Measurements from ENCODE around the gene ZBTB7C.

ZBTB7C gene

GRCh38 chr18:48363175-48363574, 46.0 kb downstream of the ZBTB7C start:
- CTCF ChIA-PET: no interaction called here
- DNase-seq (ENCODE audit: extremely low spot score): no peak
- TF ChIP-seq LEF1 (IDR thresholded peaks at IDR 0.05; ENCODE audit: borderline replicate concordance) (no peak), SP1 (IDR thresholded peaks at IDR 0.05) (no peak), FOXM1 (IDR thresholded peaks at IDR 0.05; ENCODE audit: borderline replicate concordance) (no peak), TARDBP (IDR thresholded peaks at IDR 0.05) (no peak), HDGF (IDR thresholded peaks at IDR 0.05; ENCODE audit: borderline replicate concordance) (no peak), FOXK2 (IDR thresholded peaks at IDR 0.05) (no peak), BHLHE40 (IDR thresholded peaks at IDR 0.05; ENCODE audit: borderline replicate concordance) (no peak), FOXA1 (IDR thresholded peaks at IDR 0.05) (no peak), PKNOX1 (IDR thresholded peaks at IDR 0.05) (no peak), NFRKB (IDR thresholded peaks at IDR 0.05) (no peak), ELF4 (IDR thresholded peaks at IDR 0.05) (no peak), SUZ12 (IDR thresholded peaks at IDR 0.05) (no peak), L3MBTL2 (conservative IDR thresholded peaks at IDR 0.05) (no peak)
- POLR2A ChIA-PET: no interaction called here

- ChIA-PET POLR2A (no interaction called here), CTCF (no interaction called here)
- no peak for DNase-seq (ENCODE audit: extremely low spot score)
- TF ChIP-seq TARDBP (IDR thresholded peaks at IDR 0.05): no peak
- TF ChIP-seq ELF4 (IDR thresholded peaks at IDR 0.05): no peak
- no peak for TF ChIP-seq NFRKB (IDR thresholded peaks at IDR 0.05)
Measured at GRCh38 chr18:48361801-48362200, 47.4 kb downstream of the ZBTB7C start.

GRCh38 chr18:48360376-48361021, 48.7 kb downstream of the ZBTB7C start:
- TF ChIP-seq LEF1 (IDR thresholded peaks at IDR 0.05; ENCODE audit: borderline replicate concordance): no peak
- TF ChIP-seq FOXM1 (IDR thresholded peaks at IDR 0.05; ENCODE audit: borderline replicate concordance): no peak
- no peak for TF ChIP-seq HDGF (IDR thresholded peaks at IDR 0.05; ENCODE audit: borderline replicate concordance)
- no peak for TF ChIP-seq ELF4 (IDR thresholded peaks at IDR 0.05)
- TF ChIP-seq L3MBTL2 (conservative IDR thresholded peaks at IDR 0.05): no peak
- no peak for TF ChIP-seq TARDBP (IDR thresholded peaks at IDR 0.05)
- TF ChIP-seq FOXK2 (IDR thresholded peaks at IDR 0.05): no peak
- no peak for TF ChIP-seq SP1 (IDR thresholded peaks at IDR 0.05)
- TF ChIP-seq ARNT (IDR thresholded peaks at IDR 0.05): no peak
- no peak for TF ChIP-seq PKNOX1 (IDR thresholded peaks at IDR 0.05)
- ChIA-PET CTCF (no interaction called here), POLR2A (no interaction called here)
- DNase-seq (ENCODE audit: extremely low spot score): no peak

GRCh38 chr18:48359626-48360025, 49.6 kb downstream of the ZBTB7C start:
- TF ChIP-seq TARDBP (IDR thresholded peaks at IDR 0.05): no peak
- no peak for TF ChIP-seq FOXA1 (IDR thresholded peaks at IDR 0.05)
- no peak for TF ChIP-seq ZNF384 (IDR thresholded peaks at IDR 0.05)
- no peak for TF ChIP-seq SUZ12 (IDR thresholded peaks at IDR 0.05)
- no peak for TF ChIP-seq PKNOX1 (IDR thresholded peaks at IDR 0.05)
- no peak for TF ChIP-seq BHLHE40 (IDR thresholded peaks at IDR 0.05; ENCODE audit: borderline replicate concordance)
- no peak for TF ChIP-seq FOXK2 (IDR thresholded peaks at IDR 0.05)
- TF ChIP-seq HDGF (IDR thresholded peaks at IDR 0.05; ENCODE audit: borderline replicate concordance): no peak
- TF ChIP-seq LEF1 (IDR thresholded peaks at IDR 0.05; ENCODE audit: borderline replicate concordance): no peak
- TF ChIP-seq FOXM1 (IDR thresholded peaks at IDR 0.05; ENCODE audit: borderline replicate concordance): no peak
- no peak for TF ChIP-seq NFRKB (IDR thresholded peaks at IDR 0.05)
- TF ChIP-seq SP1 (IDR thresholded peaks at IDR 0.05): no peak
- TF ChIP-seq CTBP1 (IDR thresholded peaks at IDR 0.05; ENCODE audit: borderline replicate concordance): no peak
- no peak for TF ChIP-seq ELF4 (IDR thresholded peaks at IDR 0.05)
- no peak for TF ChIP-seq L3MBTL2 (conservative IDR thresholded peaks at IDR 0.05)
- no peak for TF ChIP-seq ARNT (IDR thresholded peaks at IDR 0.05)
- CTCF ChIA-PET: no interaction called here
- DNase-seq (ENCODE audit: extremely low spot score): no peak
- POLR2A ChIA-PET: no interaction called here

- TF ChIP-seq CTBP1 (IDR thresholded peaks at IDR 0.05; ENCODE audit: borderline replicate concordance) (no peak), BHLHE40 (IDR thresholded peaks at IDR 0.05; ENCODE audit: borderline replicate concordance) (no peak), FOXK2 (IDR thresholded peaks at IDR 0.05) (no peak), TARDBP (IDR thresholded peaks at IDR 0.05) (no peak), ELF4 (IDR thresholded peaks at IDR 0.05) (no peak), PKNOX1 (IDR thresholded peaks at IDR 0.05) (no peak), FOXM1 (IDR thresholded peaks at IDR 0.05; ENCODE audit: borderline replicate concordance) (no peak)
- ChIA-PET POLR2A (no interaction called here), CTCF (interaction anchor here (0.6 to 1.2 kb wide), 2 partner anchors 9 to 310 kb away, joined by 3 to 4 read pairs; no protein-coding TSS in a partner anchor)
- no peak for DNase-seq (ENCODE audit: extremely low spot score)
Measured at GRCh38 chr18:48358868-48359267, 50.3 kb downstream of the ZBTB7C start.

GRCh38 chr18:48356909-48357631, 52.1 kb downstream of the ZBTB7C start:
- DNase-seq (ENCODE audit: extremely low spot score): no peak
- CTCF ChIA-PET: no interaction called here
- POLR2A ChIA-PET: no interaction called here
- no peak for TF ChIP-seq CTBP1 (IDR thresholded peaks at IDR 0.05; ENCODE audit: borderline replicate concordance)
- TF ChIP-seq BHLHE40 (IDR thresholded peaks at IDR 0.05; ENCODE audit: borderline replicate concordance): no peak
- no peak for TF ChIP-seq FOXA1 (IDR thresholded peaks at IDR 0.05)
- TF ChIP-seq PKNOX1 (IDR thresholded peaks at IDR 0.05): no peak
- no peak for TF ChIP-seq TARDBP (IDR thresholded peaks at IDR 0.05)
- TF ChIP-seq FOXK2 (IDR thresholded peaks at IDR 0.05): no peak
- TF ChIP-seq SUZ12 (IDR thresholded peaks at IDR 0.05): no peak
- no peak for TF ChIP-seq ARNT (IDR thresholded peaks at IDR 0.05)
- TF ChIP-seq FOXM1 (IDR thresholded peaks at IDR 0.05; ENCODE audit: borderline replicate concordance): no peak
- TF ChIP-seq ELF4 (IDR thresholded peaks at IDR 0.05): no peak
- TF ChIP-seq L3MBTL2 (conservative IDR thresholded peaks at IDR 0.05): no peak
- TF ChIP-seq LEF1 (IDR thresholded peaks at IDR 0.05; ENCODE audit: borderline replicate concordance): no peak
- TF ChIP-seq SP1 (IDR thresholded peaks at IDR 0.05): no peak
- TF ChIP-seq NFRKB (IDR thresholded peaks at IDR 0.05): no peak
- no peak for TF ChIP-seq HDGF (IDR thresholded peaks at IDR 0.05; ENCODE audit: borderline replicate concordance)
